Activated CD8-positive, alpha-beta memory T cell treated with anti-CD3 and anti-CD28 coated beads for 1 hour (primary cell): ENCODE measurements around the gene MYOCOS.

Experiments
- DNase-seq, 2 donors: peaks; one replicate each; pipeline ENCODE4 v3.0.0-alpha.2; 2020; ENCODE audit warnings: low read depth in 1 of 2; ENCODE audit errors: extremely low read depth in 1 of 2

Gene MYOCOS

DNA sequence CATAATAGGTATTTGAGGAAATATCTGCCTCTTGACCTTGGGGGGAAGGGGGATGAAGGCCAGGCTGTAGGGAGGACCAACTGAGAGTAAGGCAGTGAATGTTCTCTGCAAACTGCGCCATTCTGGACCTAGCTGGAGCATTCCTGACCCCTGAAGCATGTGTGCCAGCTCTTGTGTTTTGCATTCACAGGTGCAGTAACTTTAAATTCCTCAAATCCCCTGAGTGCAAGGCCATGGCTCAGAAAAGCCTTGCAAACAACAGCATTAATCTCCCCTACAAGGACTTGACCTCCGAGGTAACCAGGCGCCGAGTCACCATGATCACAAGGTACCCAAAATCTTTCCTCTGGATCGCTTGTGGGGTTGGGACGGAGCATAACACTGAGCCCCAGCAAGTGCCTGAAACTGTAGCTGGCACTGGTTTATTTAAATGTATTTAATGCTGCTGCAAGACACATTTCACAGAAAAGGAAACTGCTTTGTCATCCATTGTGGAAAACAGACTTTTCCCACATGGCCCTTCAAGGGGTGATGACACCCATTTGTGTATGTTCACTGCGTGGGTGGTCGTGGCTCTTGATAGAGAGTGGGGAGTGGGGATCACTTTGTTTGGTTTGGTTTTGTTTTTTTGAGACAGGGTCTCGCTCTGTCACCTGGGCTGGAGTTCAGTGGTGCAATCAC is 1.7 kb downstream of the MYOCOS start:
- DNase-seq, result no peak

DNA sequence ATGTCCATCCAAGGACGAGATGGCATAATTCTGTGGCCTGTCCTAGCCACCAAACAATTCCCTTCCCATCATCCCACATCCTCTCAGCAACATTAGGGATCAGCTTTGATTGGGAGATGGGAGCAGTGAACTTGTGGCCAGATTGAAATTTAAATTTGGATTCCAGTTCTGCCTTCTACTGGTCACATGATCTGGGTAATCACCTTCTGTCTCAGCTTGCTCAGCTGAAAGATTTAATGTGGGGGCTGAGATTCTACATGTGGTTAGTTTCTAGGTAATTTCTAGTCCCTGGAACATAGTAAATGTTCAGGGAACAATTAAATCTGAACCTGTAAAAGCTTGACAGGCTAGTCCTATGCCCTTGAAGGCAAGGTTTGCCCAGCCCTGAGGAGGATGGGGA is 3.2 kb downstream of the MYOCOS start:
- DNase-seq, result no peak

DNA sequence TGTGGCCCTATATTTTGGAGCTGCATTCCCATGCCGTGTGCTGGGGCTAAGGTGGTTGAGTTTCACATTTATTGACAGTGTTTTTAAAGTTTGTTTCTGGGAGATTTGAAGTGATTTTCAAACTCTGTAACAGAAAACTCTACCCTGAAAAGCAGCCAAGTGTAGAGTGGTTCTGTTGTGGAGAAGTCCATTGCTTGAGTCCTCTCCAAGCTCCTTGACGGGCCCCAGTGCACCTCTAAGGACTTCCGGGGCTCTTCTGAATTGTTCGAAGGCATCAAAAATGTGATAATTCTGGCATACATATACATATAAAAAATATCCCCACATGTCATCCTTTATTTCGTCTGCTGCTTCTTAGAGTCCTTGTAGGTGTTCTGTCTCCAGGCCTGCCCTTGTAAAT is 5.0 kb downstream of the MYOCOS start:
- DNase-seq, result no peak

DNA sequence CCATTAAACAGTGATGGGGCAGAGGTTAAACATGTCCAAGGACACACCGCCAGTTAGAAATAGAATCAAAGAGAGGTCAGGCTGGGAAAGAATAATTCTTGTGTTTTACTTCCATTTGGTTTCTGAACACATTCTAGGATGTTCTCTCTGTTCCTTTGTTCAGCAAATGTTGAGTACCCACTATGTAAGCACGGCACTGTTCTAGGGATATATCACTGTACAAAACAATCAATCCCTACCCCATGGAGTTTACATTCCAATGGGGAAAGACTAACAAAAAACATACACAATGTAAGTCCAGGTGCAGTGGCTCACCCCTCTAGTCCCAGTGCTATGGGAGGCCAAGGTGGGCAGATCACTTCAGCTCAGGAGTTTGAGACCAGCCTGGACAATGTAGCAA is 6.2 kb downstream of the MYOCOS start:
- DNase-seq, result no peak

DNA sequence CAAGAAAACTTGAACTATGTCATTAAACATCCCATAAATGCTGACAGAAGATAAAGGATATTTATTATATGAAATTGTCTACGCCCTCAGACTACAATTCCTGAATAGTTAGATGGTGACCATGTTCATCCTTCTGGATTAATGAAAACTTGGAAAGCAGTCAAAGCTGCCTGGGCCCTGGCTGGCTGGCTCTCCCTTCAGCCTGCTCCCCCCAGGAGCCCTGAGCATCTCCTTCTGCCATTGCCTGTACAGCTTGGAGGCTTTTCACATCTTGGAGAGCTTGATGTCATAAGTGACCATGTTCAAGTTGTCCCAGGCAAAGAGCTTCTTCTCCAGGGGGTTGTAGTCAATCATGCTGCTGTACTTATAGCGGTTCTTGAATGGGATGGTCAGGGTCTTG is 13.6 kb downstream of the MYOCOS start:
- no peak for DNase-seq

DNA sequence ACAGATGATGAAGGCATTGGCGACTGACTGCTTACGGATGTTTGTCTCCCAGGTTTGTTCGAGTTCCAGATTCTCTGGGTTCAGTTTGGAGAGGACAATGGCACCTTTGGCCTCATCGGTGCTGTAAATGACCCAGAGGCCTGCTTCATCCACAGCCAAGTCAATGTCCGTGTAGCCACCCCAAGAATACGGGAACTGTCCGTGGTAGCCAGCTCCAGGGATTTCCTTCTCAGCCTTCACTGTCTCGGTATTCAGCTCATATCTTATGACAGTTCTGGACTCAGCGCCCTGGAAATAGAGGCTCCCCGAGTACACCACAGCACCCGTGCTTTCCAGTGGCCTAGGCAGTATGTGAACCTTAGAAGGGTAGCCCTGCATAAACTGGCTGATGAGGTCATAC is 14.1 kb downstream of the MYOCOS start:
- DNase-seq, result no peak

DNA sequence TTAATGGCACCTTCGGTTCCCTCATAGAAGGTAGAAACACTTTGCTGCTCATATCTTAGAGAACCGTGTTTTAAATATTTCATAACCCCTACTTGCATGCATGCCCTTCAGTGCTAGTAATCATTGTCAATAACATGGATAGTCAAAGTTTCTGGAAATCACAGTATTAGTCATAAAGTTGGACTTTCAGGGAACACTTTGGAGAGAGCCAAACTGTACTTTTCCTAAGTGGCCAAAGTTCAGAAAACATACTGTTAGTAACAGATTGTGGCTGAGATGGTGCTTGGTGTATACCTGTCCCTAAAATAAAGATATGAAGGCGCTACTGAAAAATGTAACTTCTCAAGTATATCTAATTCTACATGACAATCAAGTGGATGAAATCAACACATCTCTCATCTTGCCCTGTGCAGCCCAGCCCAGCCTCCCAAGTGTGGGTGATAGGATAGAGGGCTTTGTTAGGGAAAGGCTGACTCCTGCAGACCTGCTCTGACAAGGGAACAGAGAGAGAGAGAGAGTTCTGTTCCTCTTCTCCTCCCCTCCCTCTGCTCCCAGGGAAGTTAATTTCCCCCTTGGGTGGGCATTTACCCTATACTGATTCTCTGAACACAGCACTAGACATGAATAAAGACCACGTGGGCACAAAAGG is 16.0 kb downstream of the MYOCOS start:
- DNase-seq, result no peak

DNA sequence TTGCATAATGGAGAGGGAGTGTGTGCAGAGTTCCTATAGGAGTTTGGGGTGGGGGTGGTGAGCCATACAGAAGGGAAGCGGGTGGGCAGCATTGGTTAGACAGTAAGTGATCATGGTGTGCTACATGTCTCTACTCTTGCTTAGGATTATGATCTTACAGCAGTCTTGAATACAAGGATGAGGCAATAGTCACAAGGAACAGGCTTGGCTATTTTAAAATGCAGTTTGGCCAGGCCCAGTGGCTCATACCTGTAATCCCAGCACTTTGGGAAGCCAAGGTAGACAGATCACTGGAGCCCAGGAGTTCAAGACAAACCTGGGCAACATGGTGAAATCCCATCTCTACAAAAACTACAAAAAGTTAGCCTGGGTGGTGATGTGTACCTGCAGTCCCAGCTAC is 18.2 kb downstream of the MYOCOS start:
- no peak for DNase-seq

DNA sequence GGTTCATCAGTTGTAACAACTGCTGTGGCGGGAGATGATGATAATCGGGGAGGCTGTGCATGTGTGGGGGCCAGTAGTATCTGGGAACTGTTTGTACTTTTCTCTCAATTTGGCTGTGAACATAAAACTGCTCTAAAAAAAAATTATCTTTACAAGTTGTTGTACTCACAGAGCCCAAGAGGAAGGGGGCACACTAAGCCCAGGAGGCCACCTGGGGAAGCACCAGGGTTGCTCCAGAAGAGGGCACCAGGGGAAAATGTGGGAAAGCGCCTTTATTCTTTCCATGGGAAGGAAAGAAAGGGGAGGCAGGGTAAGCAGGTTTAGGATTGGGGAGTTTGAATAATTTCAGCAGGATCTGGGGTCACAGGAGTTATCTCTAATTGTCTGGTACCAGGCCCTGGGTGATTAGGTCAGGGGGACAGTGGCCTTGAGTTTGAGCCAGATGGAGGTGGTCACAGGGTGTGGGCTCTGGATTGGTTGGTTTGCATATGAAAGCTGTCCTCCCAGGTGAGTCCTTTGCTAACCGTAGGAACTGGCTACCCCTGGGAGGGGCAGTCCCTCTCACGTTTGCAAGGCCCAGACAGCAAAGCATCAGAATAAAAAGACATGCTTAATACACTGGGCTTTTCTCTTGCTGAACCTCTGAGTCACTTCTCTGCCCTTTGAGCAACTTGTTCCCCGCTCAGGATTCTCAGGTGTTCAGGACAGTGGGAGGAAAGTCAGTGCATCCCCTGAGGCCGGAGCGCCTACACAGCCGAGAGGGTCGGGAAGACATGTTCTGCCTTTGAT is 19.2 kb downstream of the MYOCOS start:
- DNase-seq, result no peak

DNA sequence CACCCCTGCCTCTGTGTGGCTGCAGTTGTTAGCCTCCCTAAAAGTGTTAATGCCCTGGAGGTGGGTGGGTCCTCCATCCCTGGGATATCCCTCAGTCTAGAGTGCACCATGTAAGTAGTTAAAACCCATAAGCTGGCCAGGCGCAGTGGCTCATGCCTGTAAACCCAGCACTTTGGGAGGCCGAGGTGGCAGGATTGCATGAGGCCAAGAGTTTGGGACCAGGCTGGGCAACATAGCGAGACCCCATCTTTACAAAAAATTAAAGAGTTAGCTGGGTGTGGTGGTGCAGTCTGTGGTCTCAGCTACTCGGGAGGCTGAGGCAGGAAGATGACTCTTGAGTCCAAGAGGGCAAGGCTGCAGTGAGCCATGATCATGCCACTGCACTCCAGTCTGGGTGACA is 20.2 kb downstream of the MYOCOS start:
- no peak for DNase-seq

DNA sequence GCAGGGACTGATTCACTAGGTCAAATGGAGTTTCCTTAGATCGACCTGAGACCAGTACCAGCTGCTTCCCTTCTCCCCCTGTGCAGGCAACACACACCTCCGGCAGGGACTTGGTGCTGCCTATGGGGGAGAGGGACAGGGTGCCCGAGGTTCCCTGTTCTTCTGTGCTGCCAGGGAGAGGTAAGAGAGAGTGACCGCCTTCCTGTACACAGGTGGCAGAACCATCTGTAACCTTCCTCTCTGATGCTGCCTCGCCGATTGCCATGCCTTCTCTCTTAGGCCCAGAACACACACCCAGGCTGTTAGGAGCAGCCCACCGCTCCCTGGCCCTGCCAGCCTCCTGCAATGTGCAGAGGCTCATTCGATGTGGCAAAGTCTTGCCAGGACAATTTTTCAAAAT is 21.1 kb downstream of the MYOCOS start:
- DNase-seq, result no peak

DNA sequence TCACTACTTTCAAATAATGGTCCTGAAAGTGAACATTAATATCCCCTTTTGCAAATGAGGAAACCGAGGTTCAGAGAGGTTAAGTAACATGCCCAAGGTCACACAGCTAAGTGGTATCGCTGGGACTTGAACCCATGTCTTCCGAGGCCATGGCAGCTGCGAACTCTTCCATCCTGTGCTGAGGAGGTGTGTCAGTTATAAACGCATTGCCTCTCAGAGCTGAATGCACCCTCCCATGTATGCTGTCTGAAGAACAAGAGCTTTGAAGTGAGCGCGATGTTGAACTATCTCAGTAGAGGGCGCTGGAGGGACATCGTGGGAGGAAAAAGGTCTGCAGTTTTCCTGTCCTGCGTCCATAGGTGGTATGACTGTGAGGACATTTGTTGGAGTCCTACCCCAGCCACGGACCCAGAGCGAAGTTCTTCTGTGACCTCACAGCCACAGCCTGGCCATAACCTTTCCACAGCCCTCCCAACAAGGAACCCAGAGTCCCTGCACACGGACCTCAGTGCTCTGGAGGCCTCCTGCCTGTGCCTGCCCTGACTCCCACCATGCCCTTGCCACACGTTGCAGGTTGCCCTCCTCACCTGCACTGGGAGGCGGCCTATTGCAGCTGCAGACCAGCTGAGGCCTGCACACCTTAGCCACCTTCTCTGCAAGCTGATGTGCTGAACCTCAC is 22.9 kb downstream of the MYOCOS start:
- peak in 1 of 2 donors; percentile 19 for DNase-seq

DNA sequence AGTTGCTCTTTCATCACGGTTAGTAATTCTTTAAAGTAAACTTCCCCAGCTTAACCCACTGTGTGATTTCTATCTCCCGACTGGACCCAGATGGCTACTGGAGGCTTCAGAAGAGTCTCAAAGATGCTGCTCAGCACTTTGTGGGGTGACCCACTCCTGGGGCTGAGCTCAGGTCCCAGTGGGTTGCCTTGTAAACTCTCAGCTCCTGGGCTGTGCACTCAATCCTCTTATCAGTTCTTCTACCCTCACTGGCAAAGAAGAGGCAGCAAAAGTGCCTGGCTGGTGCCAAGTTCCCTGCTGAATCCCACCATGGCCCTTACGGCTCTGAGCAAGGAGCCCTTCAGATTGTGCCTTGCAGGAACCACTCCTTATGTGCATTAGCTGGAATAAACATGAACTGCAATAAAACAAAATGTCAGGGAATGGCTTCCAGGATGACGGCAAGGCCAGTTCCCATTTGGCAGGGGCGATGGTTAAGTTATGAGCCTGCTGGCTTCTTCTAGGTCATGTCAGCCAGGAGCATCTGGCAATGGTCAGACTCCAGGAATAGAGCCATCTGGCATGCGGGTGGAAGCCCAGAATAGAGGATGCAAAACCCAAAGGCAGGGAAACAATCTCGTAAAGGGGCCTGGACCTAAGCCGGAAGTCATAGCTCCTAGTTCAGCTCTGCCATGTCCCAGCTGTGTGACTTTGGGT is 23.7 kb downstream of the MYOCOS start:
- DNase-seq, result no peak

DNA sequence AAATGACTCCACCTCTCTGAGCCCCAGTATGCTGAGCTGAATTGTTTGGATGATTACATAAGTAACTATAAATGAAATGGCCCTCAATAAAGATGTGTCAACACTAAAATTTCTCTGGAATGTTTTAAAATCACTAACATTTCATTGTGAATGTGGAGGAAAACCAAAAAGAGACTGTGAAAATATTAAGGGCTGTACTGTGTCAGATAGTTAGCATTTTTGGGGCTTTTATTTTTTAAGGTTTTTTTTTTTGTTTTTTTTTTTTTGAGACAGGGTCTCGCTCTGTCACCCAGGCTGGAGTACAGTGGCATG is 24.2 kb downstream of the MYOCOS start:
- no peak for DNase-seq

DNA sequence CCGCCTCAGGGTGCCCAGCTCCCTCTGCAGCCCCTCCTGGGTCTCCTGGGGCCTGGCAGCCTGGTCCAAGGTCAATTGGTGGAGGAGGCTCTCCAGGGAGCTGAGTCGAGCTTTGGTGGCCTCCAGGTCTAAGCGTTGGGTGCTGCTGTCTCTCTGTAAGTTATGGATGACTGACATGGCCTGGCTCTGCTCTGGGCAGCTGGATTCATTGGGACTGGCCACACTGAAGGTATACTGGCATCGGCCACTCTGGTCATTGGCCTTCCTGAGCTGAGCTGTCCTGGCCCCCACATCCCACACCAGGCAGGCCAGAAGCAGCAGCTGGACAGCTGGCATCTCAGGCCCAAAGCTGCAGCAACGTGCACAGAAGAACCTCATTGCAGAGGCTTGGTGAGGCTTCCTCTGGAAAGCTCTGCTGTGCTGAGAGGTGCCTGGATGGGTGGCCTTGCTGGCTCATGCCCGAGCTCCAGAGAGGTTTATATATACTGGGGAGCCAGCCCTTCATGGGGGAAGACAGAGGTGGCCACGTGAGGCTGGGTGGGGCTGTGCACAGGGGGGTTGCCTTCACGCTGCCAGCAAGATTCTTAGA is 30.3 kb downstream of the MYOCOS start, which contains the start of gene MYOC:
Gene MYOC, minus strand, starts transcription at position 455 of the 589 bp plus-strand sequence. Its CDS starts 77 bp downstream, at position 378.
- DNase-seq, result no peak

DNA sequence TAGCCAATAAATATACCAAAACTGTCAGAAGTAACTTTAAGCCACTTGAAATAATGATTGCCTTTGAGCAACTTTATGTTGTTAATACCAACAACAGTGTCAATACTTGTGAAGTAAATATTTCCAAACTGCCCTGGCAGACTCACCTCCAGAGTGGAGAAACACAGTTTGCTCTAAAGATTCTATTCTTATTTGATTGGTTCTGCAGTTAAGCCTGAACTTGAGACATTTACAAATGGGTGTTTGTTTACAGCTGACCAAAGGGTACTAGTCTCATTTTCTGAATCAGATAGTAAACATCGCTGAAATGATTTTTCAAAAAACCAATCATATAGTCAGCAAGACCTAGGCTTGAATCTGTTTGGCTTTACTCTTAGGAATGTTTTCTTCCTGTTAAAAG is 31.8 kb downstream of the MYOCOS start:
- no peak for DNase-seq

DNA sequence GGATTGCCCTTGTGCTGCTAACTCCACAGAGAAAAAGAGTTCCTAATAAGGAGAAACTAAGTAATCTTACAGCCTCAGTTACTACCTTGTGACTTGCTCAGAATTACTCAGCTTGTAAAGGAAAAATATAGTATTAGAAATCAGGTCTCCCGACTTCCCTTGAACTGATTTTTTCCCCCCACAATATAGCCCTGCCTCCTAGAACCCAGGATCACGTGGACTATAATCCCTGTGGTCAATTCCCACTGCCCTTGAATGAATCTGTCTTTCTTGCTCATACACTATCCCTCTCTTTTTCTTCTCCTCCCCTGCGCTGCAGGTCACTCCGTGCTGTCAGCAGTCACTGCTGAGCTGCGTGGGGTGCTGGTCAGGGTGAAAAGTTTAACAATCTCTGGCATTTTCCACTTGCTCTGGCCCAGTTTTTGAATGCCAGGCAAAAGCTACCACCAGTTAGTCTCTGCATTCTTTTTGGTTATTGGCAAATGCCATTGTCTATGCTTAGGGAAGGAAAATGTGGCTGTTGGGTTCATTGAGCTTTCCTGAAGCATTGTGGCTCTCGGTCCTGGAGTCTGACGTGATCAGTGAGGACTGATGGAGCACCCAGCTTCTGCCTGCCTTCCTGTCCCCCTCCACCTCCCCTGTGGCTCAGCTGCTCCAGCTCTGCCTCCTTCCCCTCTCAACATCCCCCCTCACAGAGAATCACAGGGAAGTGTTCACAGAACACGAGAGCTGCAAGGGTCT is 32.3 kb downstream of the MYOCOS start:
- DNase-seq, result no peak

DNA sequence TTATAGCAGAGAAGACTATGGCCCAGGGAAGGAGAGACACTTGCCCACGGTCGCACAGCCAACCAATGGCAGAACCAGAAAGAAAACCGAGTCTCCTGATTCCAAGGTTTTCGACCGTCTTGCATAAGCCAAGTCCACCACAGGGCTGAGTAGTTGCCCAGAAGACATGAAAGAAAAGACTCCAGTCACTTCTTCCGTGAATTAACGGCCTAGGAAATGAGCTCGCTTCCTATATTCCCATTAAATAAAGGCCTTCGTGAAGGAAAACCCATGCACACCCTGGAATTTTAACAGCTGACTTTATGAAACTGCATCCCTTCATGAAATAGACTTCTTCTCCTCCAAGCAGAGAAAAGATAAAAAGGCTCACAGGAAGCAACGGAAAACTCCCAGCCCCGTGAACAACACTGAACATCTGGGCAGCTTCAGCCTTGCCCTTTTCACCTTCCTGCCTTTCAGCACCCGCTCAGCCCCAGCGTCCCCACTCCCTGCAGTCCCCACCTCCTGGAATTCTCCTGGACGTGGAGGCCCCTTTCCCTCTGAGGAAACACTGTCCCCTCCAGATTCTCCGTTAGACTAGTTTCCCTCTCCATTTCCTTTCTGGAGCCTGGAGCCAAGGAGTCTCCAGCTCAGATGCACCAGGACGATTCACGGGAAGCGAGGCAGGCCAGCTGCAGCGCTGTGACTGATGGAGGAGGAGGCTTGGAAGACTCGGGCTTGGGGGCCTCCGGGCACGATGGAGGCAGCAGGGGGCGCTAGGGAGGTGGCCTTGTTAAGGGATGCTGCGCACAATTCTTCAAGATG is 33.1 kb downstream of the MYOCOS start:
- DNase-seq, result peak in 1 of 2 donors; percentile 45

DNA sequence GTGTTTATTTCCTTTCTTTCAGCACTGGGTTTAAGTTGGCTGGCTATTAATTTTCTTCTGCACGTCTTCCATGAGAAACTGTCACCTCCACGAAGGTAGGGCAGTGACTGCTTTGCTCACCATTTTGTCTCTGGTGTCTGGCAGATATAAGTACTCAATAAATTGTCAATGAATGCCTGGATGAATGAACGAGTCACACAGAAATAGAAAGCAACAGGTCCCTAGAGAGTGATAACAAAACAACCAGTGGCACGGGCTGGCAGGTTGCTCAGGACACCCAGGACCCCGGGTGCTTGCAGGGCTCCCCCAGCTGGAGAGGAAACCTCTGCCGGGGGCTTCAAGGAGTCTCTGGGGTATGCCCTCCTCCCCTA is 33.7 kb downstream of the MYOCOS start:
- DNase-seq, result no peak
